ENCODE measurements around the gene PLEKHM3.

- TF ChIP-seq CTCF (conservative IDR thresholded peaks at IDR 0.05; ENCODE audit: low read length) = no peak
- TF ChIP-seq EZH2phosphoT487 (IDR thresholded peaks at IDR 0.05; ENCODE audit: borderline replicate concordance) = no peak
Measured at GRCh38 chr2:207828361-207829057, 196.8 kb downstream of the PLEKHM3 start.
